ENCODE results near the gene ZNF263. TPM values are rescaled to one million over a fixed set of nuclear protein-coding genes. Genes with fewer than 3 reads are reported as not detected.

ZNF263 gene
- 10 to 100 TPM; 10.5 to 17.8 (median 12.0) TPM for total RNA-seq
- polyA plus RNA-seq: 8.3 TPM
- long read RNA-seq, donor 1, transcript ZNF263-205 (2 exons, 1,139 nt): minor isoform, 8 of 34 reads
- long read RNA-seq, donor 1, transcript ZNF263-201 (6 exons, 3,830 nt): major isoform, 15 of 34 reads
- long read RNA-seq, donor 1, partial matches to known transcripts: 0 of 34 reads
- long read RNA-seq, donor 1, other reads (novel, unspliced or antisense): 7 of 34 reads
- long read RNA-seq, donor 2, transcript ZNF263-201 (6 exons, 3,830 nt): major isoform, 9 of 18 reads
- long read RNA-seq, donor 2, partial matches to known transcripts: 0 of 18 reads
- long read RNA-seq, donor 2, other reads (novel, unspliced or antisense): 7 of 18 reads
- long read RNA-seq, donor 3, transcript ZNF263-208 (3 exons, 851 nt): major isoform, 6 of 14 reads
- long read RNA-seq, donor 3, partial matches to known transcripts: 0 of 14 reads
- long read RNA-seq, donor 3, other reads (novel, unspliced or antisense): 3 of 14 reads
- long read RNA-seq, donor 4, partial matches to known transcripts: 2 of 15 reads
- long read RNA-seq, donor 4, other reads (novel, unspliced or antisense): 4 of 15 reads

DNA sequence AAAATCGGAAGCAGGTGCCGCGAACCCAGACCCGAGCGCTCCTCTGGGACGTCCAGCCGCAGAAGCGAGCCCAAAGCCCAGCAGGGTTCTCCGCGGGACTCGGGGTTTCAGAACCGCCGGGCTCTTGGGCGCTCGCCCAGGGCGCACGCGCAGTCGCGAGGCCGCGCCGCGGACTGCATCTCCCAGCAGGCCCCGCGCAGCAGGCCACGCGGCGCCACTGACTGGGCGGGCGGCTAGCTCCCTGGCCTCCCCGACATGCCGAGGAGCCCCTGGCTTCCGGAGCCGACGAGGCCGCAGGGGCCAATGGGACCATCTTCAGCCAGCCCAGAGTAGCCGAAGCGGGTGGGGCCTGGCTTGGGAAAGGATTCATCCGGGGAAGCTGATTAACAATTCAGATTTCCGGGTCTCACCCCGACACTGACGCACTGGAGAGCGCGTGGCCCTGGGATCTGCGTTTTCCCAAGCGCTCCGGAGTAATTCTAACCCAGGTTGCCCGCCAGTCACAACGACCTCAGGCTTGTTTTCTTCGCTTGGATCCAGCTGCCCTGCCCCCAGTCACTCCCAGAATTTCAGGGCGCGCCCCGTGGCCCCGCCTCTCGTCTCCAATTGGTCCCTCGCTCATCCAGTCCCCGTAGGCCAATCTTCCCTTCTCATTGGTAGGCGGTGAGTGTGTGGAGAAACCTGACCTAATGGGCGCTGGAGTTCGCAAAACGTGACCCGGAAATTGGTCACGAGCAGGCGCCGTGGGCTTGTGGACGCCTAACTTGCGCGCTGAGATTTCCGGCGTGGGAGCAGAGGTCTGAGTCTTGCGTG lies at the start of gene ZNF263:
Gene ZNF263, plus strand, starts transcription at position 762 of the 813 bp plus-strand sequence. CDS start 328 bp downstream, outside the sequence.
- ATAC-seq (peak; percentile 97 to 98), DNase-seq (peak; percentile 96 to 98 (median 98))
- Histone ChIP-seq H3K4me3 (ENCODE audit: low read length) (peak within 1 kb of the TSS; percentile 92), H3K9me3 (ENCODE audit: control insufficient read depth, low read length) (peaks cover 2% of the 10 kb centered on the region), H3K27me3 (ENCODE audit: control insufficient read depth, insufficient read depth) (no peaks in the 10 kb centered on the region), H3K4me1 (ENCODE audit: control insufficient read depth, insufficient read depth, low read length) (no peaks in the 10 kb centered on the region), H3K27ac (ENCODE audit: low read length) (peak within 1 kb of the TSS; percentile 100)
- intact Hi-C loops (cut with DNase I): loop anchor here in 1 of 4 donors (2.0 kb wide), 1 partner anchor 22 kb away; the partner anchor contains the start of genes TIGD7 and ZNF75A
- WGBS: under 1% methylated on average over 72 of the region's 72 CpGs

DNA sequence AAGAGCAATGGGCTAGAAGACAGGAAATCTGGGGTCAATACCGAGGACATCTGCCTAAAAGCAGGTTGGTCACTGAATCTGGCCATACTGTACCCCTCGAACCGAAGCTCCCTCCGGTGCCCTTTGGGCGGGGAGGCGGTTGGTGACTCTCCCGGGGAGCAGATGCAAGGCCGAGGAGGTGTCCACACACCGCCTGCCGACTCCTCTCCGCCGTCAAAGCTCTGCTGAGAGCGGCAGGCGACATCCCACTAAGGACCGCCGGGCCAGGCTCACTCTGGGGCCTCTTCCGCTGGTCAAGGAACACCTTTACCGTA lies 48.8 kb upstream of the ZNF263 start:
- intact Hi-C loops (cut with DNase I): no loop called here
- Histone ChIP-seq H3K27me3 (ENCODE audit: control insufficient read depth, insufficient read depth) (no peaks in the 10 kb centered on the region), H3K4me1 (ENCODE audit: control insufficient read depth, insufficient read depth, low read length) (peaks cover 9% of the 10 kb centered on the region), H3K4me3 (ENCODE audit: low read length) (peak overlapping the region; percentile 80), H3K9me3 (ENCODE audit: control insufficient read depth, low read length) (no peaks in the 10 kb centered on the region), H3K27ac (ENCODE audit: low read length) (peak overlapping the region; percentile 100)
- WGBS: 2% methylated on average over 18 of the region's 18 CpGs
- DNase-seq: no peak
- no peak for ATAC-seq

DNA sequence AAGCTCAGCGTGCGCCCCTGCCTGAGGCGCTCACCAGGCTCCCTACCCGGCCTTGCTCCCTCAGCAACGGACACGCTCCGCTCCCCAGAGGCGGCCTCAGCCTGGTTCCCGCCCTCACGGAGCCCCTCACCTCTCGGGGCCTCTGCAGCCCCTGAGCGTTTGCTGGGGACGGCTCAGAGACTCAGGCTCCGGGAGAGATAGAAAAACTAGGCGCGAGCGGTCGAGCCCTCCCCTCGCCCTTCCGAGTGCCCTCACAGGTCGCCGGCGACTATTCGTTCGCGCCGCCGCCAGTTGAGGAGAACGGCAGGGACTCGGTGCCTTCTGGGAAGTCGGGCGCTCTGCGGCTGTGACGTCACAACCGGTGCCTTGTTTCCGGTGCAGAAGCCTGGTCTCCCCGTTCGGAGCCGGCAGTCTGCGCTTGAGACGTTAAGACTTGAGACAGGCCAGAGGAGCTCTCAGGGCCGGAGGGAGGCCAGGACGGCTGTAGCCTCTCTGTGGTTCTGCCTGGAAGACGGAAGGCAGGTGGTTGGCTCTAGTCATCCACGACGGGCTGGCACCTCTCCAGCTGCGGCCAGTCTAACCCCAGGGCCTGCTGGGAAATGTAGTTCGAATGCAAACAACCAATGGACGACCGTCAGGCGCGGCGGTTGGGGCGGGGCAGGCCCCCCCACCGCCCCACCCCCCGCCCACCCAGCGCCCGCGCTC lies 48.3 kb upstream of the ZNF263 start, which contains the start of gene ZNF200:
Gene ZNF200, minus strand, starts transcription at position 302 of the 705 bp plus-strand sequence. CDS start 1,403 bp downstream, outside the sequence.
- H3K9me3 ChIP-seq (ENCODE audit: control insufficient read depth, low read length): no peaks in the 10 kb centered on the region
- WGBS: under 1% methylated on average over 54 of the region's 59 CpGs
- DNase-seq (peak; percentile 98 to 99 (median 98)), ATAC-seq (peak; percentile 99)
- no peaks in the 10 kb centered on the region for H3K27me3 ChIP-seq (ENCODE audit: control insufficient read depth, insufficient read depth)
- intact Hi-C loops (cut with DNase I): no loop called here
- H3K4me1 ChIP-seq (ENCODE audit: control insufficient read depth, insufficient read depth, low read length): peaks cover 9% of the 10 kb centered on the region
- H3K4me3 ChIP-seq (ENCODE audit: low read length): peak within 1 kb of the TSS; percentile 80
- H3K27ac ChIP-seq (ENCODE audit: low read length): peak within 1 kb of the TSS; percentile 100

DNA sequence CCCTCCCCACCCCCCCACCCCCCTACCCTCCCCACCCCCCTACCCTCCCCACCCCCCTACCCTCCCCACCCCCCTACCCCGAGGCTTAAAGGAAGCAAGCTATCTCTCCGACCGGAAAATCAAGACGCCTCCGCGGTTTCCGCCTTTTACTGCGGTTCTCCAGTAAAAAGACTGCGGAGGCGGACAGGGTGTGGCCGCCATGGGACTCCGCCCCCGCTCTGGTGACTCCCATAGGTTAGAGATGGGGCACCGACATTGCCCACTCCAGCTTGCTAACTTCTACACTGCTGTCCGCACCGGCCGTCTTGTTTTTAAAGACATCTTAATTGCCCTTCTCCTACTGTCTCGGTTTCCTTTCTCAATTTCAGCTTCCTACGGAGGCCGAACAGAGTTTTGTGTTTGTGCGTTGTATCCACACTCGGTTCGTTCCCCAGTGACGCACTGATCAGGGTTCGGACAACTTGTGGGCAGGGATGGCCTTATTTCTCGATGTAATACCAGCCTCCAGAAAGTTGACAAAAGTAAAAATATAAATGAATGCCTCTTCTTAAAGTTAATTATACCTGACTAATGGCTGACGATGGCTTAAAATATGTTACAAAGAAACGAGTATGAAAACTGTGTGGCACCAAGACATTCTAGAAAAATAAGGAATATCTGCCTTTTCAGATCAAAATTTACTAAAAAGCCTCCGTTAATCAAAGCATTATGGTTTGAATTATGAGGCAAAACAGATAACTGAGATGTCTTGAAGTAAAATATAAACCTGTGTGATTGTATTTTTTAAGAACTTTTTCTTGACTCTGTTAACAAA lies 47.2 kb upstream of the ZNF263 start:
- DNase-seq (peak; percentile 73 to 78 (median 77)), ATAC-seq (peak in 1 of 2 donors; percentile 10)
- Histone ChIP-seq H3K9me3 (ENCODE audit: control insufficient read depth, low read length) (no peaks in the 10 kb centered on the region), H3K27ac (ENCODE audit: low read length) (no peak overlapping the region), H3K27me3 (ENCODE audit: control insufficient read depth, insufficient read depth) (no peaks in the 10 kb centered on the region), H3K4me1 (ENCODE audit: control insufficient read depth, insufficient read depth, low read length) (peaks cover 9% of the 10 kb centered on the region), H3K4me3 (ENCODE audit: low read length) (no peak overlapping the region)
- WGBS: 86% methylated on average over 29 of the region's 29 CpGs
- intact Hi-C loops (cut with DNase I): no loop called here

DNA sequence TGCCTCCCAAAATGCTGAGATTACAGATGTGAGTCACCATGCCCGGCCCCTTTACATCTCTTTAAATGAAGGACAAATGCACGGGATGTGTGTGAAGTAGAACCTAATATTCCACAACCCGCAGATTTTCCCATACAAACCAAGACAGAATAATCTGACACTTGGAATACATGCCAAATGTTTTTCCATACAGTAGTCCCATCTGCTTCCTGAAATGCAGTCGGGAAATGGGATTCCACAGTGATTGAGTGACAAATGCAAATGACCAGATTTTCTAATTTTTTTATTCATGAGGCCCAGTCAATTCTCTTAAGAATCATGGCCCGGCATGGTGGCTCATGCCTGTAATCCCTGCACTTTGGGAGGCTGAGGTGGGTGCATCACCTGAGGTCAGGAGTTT lies 41.5 kb upstream of the ZNF263 start:
- 74% methylated on average over 5 of the region's 5 CpGs for WGBS
- H3K27ac ChIP-seq (ENCODE audit: low read length): no peak overlapping the region
- no peaks in the 10 kb centered on the region for H3K4me1 ChIP-seq (ENCODE audit: control insufficient read depth, insufficient read depth, low read length)
- H3K9me3 ChIP-seq (ENCODE audit: control insufficient read depth, low read length): no peaks in the 10 kb centered on the region
- H3K4me3 ChIP-seq (ENCODE audit: low read length): no peak overlapping the region
- H3K27me3 ChIP-seq (ENCODE audit: control insufficient read depth, insufficient read depth): no peaks in the 10 kb centered on the region
- intact Hi-C loops (cut with DNase I): no loop called here
- ATAC-seq (no peak), DNase-seq (no peak)

DNA sequence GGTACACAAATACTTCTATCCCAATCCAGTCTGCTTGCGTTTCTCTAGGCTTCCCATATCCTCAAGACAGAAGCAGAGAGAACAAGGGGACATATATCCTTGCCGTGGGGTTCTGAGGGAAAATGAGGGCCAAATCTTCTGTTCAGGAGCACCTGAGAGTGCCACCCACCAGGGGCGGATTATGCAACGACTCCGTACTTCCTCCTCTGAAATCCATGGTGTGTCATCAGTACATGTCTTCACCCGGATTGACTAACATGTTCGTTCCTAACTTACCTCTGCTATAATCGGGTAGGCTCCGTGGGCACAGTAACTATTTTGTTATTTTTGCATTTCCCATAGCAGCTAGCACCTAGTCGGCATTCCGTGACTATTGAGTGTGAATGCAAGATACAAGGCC lies 40.6 kb upstream of the ZNF263 start:
- DNase-seq: no peak
- H3K9me3 ChIP-seq (ENCODE audit: control insufficient read depth, low read length): no peaks in the 10 kb centered on the region
- H3K27ac ChIP-seq (ENCODE audit: low read length): no peak overlapping the region
- intact Hi-C loops (cut with DNase I): no loop called here
- no peak overlapping the region for H3K4me3 ChIP-seq (ENCODE audit: low read length)
- H3K27me3 ChIP-seq (ENCODE audit: control insufficient read depth, insufficient read depth): no peaks in the 10 kb centered on the region
- no peaks in the 10 kb centered on the region for H3K4me1 ChIP-seq (ENCODE audit: control insufficient read depth, insufficient read depth, low read length)
- WGBS: 85% methylated on average over 11 of the region's 11 CpGs
- no peak for ATAC-seq

DNA sequence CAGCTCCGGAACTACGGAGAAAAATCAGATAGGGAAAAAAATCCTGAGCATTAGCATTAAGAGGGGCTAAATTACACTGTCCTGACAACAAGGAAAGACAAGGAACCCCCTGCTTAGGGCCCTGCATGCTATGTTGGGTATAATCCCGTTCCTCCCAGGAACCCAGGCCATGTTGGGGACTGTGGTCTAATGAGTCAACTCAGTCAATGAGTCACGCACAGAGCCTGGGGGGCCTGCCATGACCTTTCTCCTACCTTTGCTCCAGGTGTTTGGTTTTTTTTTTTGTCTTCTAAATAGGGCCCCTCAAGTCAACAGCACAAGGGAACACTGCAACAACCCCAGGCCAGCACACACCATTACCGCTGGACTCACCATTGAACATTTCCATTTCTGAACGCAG lies 39.4 kb upstream of the ZNF263 start:
- intact Hi-C loops (cut with DNase I): no loop called here
- 69% methylated on average over 6 of the region's 6 CpGs for WGBS

DNA sequence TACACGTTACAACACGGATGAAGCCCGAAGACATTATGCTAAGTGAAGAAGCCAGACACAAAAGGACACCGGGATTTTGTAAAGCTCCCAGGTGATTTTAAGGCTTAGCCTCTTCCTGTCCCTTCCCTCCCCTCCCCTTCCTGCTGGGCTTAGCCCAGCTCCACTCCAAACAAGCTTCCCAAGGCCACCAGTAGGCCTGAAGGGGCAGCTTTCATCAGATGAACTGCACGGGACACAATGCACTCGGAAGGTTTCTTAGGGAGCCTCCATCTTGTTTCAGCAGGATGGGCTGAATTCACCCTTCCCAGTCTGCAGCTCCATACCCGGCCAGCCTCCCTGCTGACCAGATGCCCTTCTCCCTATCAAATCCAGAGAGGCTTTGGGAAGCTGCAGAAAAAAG lies 37.3 kb upstream of the ZNF263 start:
- intact Hi-C loops (cut with DNase I): no loop called here
- 77% methylated on average over 7 of the region's 7 CpGs for WGBS
- H3K27me3 ChIP-seq (ENCODE audit: control insufficient read depth, insufficient read depth): no peaks in the 10 kb centered on the region

More for the DNA sequence above, 39.4 kb upstream of the ZNF263 start:
- Histone ChIP-seq H3K27me3 (ENCODE audit: control insufficient read depth, insufficient read depth) (no peaks in the 10 kb centered on the region), H3K27ac (ENCODE audit: low read length) (no peak overlapping the region), H3K4me1 (ENCODE audit: control insufficient read depth, insufficient read depth, low read length) (no peaks in the 10 kb centered on the region), H3K9me3 (ENCODE audit: control insufficient read depth, low read length) (no peaks in the 10 kb centered on the region), H3K4me3 (ENCODE audit: low read length) (no peak overlapping the region)
- ATAC-seq (no peak), DNase-seq (no peak)

DNA sequence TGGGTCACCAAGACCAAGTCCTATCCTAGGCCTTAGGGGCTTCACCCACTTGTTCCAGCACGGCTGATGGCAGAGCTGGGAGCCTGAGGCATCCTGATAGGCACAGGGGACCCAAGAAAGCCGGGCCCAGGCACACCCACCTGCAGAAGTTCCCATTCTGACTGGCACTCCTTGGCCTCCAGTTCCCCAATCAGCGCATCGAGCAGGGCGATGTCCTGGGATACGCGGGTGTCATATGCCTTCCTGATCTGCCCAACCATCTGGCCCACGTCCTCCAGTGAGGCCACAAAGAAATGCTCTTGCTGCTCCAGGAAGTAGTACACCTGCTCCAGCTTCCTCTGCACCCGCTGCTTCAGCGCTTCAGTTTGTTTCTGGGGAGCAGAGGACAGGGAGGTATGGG lies 36.4 kb upstream of the ZNF263 start:
- no peak overlapping the region for H3K27ac ChIP-seq (ENCODE audit: low read length)
- intact Hi-C loops (cut with DNase I): no loop called here
- no peaks in the 10 kb centered on the region for H3K4me1 ChIP-seq (ENCODE audit: control insufficient read depth, insufficient read depth, low read length)
- H3K27me3 ChIP-seq (ENCODE audit: control insufficient read depth, insufficient read depth): no peaks in the 10 kb centered on the region
- ATAC-seq (no peak), DNase-seq (no peak)
- WGBS: 81% methylated on average over 10 of the region's 10 CpGs
- no peaks in the 10 kb centered on the region for H3K9me3 ChIP-seq (ENCODE audit: control insufficient read depth, low read length)
- no peak overlapping the region for H3K4me3 ChIP-seq (ENCODE audit: low read length)

More for the DNA sequence above, 37.3 kb upstream of the ZNF263 start:
- H3K27ac ChIP-seq (ENCODE audit: low read length): no peak overlapping the region
- H3K4me1 ChIP-seq (ENCODE audit: control insufficient read depth, insufficient read depth, low read length): no peaks in the 10 kb centered on the region
- ATAC-seq (no peak), DNase-seq (no peak)
- H3K4me3 ChIP-seq (ENCODE audit: low read length): no peak overlapping the region
- no peaks in the 10 kb centered on the region for H3K9me3 ChIP-seq (ENCODE audit: control insufficient read depth, low read length)

DNA sequence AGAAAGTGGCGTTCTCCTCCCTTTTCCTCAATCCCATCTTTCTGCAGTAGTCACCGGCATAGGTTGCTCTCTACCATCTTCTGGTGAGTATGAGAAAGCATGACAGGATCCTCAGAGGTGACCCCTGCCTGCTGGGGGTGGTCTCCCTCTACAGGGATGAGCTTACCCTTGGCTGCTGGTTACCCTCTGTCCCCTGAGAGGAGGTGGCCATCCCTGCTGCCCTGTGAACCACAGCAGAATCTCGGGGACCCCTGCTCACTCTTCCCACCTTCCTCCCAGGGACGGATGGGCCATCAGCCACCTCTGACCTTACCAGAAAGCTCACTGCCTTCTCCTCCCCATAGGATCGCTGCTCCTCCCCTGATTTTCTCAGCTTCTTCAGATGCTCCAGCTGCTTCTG lies 34.7 kb upstream of the ZNF263 start:
- no peak overlapping the region for H3K27ac ChIP-seq (ENCODE audit: low read length)
- H3K4me1 ChIP-seq (ENCODE audit: control insufficient read depth, insufficient read depth, low read length): no peaks in the 10 kb centered on the region
- ATAC-seq: no peak
- no peak for DNase-seq
- 72% methylated on average over 5 of the region's 5 CpGs for WGBS
- intact Hi-C loops (cut with DNase I): no loop called here
- H3K4me3 ChIP-seq (ENCODE audit: low read length): no peak overlapping the region
- H3K27me3 ChIP-seq (ENCODE audit: control insufficient read depth, insufficient read depth): no peaks in the 10 kb centered on the region
- H3K9me3 ChIP-seq (ENCODE audit: control insufficient read depth, low read length): no peaks in the 10 kb centered on the region

Data from right cardiac atrium (tissue), 5 donors.